Head of caudate nucleus (tissue), 42 donors: ENCODE measurements around the gene ADRB2.
A peak's percentile ranks its signal among the peaks of the same experiment; 100 is the strongest.

Experiments used
- DNase-seq, 42 donors: peaks; one replicate each; pipeline versions ENCODE4 v3.0.0 to v3.0.0-alpha.2; 2020 to 2021; ENCODE audit warnings: mixed read lengths in 7 of 42
- intact Hi-C: fragments of 100-400 bp; cut with DNase I; formaldehyde crosslinking; loops from one replicate; pipeline ENCODE4 v1.15.0; 2022

ADRB2 gene

DNA sequence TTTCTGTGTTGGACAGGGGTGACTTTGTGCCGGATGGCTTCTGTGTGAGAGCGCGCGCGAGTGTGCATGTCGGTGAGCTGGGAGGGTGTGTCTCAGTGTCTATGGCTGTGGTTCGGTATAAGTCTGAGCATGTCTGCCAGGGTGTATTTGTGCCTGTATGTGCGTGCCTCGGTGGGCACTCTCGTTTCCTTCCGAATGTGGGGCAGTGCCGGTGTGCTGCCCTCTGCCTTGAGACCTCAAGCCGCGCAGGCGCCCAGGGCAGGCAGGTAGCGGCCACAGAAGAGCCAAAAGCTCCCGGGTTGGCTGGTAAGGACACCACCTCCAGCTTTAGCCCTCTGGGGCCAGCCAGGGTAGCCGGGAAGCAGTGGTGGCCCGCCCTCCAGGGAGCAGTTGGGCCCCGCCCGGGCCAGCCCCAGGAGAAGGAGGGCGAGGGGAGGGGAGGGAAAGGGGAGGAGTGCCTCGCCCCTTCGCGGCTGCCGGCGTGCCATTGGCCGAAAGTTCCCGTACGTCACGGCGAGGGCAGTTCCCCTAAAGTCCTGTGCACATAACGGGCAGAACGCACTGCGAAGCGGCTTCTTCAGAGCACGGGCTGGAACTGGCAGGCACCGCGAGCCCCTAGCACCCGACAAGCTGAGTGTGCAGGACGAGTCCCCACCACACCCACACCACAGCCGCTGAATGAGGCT is at the start of gene ADRB2:
Gene ADRB2, plus strand, starts transcription at position 559 of the 686 bp plus-strand sequence. CDS start 221 bp downstream, outside the sequence.
- DNase-seq = peak; percentile 71 to 95 (median 89)
- intact Hi-C loops = no loop called here

DNA sequence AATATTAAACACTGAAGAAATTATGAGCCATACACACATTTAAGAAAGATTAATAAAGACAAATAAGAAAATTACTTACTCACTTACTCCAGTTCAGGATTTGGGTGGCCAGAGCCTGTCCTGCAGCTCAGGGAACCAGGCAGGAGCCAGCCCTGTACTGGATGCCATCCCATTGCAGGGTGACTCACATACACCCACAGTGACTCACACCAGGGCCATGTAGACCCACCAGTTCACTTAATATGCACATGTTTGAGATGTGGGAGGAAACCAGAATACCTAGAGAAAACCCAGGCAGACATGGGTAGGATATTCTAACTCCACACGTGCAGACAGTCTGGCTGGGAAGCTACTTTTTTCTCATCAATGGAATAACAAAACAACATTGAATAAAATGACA is 49.6 kb upstream of the ADRB2 start:
- intact Hi-C loops = no loop called here
- DNase-seq = no peak

DNA sequence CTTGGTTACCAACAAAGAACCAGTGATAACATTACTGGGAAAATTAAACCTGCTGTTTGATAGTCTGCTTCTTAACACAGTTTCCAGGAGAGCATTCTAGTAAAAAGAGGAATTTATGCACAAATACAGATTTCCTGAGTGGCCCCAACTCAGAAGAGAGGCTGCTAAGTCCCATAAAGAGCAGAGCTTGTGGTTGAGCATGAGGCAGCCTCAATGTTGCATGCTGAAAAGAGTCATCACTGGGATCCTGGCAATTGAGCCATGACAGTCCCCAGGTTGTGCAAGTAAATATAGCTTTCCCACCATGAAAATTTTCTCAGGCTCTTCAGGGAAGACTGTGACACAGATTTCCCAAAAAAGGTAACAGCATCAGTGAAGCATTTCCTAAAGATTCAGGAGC is 47.5 kb upstream of the ADRB2 start:
- no peak for DNase-seq

DNA sequence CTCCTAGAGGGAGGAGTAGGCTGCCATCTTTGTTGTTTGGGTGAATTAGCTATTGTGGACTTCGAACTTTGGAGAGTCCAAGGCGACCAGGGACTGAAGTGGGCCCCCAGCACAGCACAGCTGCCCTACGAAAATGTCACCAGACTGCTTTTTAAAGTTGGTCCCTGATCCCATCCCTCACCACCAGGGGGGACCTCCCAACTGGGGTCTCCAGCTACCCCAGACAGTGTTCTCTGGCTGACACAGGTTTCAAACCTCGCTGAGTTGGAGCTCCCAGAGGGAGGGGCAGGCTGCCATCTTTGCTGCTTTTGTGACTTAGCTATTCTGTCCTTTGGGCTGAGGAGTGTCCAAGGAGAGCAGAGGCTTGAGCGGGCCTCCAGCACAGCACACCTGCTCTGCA is 45.7 kb upstream of the ADRB2 start:
- intact Hi-C loops = no loop called here
- DNase-seq = no peak

More for the DNA sequence above, 47.5 kb upstream of the ADRB2 start:
- intact Hi-C loops = no loop called here

DNA sequence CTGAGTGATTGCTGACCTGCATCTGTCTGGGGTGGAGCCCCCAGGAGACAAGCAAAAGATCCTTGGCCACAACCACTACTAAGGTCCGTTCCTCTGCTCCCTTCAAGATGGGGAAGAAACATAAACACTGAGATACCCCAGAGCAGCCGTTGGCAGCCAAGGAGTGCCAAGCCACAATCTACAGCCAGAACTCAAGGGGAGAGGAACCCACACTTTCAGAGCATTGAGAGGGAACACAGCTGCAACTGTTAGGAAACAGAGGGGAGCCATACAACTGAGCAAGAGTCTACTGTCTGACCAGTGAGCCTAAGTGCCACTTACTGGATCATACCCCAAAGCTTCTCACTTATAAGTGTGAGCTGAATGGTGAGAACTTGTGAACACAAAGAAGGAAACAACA is 44.6 kb upstream of the ADRB2 start:
- intact Hi-C loops = no loop called here
- no peak for DNase-seq

DNA sequence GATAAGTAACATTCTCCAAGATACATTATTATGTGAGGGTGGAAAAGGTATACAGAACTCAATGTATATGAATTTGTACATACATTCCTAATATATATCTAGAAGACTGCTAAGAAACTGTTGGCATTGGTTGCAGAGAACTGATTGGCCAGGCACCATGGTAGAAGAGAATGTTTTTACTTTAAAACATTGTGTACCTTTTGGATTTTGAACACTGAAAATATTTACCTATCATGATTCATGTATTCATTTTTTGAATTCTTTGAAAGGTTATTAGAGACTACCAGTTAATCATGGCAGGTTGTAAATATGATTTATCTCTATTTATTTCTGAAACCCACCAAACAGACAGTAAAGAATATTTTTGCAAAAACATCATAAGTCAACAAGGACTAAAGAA is 41.2 kb upstream of the ADRB2 start:
- intact Hi-C loops = no loop called here

DNA sequence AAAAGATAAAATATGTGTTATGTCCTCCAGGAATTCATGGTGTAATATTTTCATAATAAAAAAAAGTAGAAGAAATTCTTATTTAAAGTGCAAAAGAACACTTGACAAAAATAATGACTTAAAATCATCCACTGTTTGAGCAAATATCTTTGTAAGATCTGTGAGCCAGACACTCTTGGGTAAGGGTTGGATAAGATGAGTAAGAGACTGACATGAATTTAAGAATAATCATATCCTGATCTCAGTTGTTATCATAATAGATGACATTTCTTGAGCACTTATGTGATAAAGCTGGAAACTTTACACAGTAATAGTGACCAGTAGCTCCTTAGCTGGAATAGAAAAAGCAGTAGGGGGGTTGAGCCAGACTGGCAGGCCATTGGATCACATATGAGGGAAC is 40.0 kb upstream of the ADRB2 start:
- DNase-seq = no peak
- intact Hi-C loops = no loop called here

More for the DNA sequence above, 41.2 kb upstream of the ADRB2 start:
- no peak for DNase-seq

DNA sequence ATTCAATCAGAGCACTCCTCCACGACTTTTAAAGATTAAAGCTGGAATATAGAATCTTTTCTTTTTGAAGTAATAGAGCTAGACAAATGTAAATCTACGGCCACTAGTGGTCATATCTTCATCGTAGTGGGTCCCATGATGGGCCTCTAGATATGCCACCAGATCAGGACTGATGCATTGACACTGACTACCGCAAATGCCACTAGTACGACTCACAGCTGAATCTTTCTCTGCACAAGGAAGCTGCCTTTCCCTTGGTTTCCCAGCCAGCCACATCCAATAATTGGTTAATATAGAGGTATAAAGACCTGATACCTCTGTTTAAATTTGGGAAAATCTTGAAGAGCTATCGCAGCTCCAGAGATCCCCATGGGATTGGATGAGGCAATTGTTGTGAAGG is 37.8 kb upstream of the ADRB2 start:
- intact Hi-C loops = no loop called here
- no peak for DNase-seq

DNA sequence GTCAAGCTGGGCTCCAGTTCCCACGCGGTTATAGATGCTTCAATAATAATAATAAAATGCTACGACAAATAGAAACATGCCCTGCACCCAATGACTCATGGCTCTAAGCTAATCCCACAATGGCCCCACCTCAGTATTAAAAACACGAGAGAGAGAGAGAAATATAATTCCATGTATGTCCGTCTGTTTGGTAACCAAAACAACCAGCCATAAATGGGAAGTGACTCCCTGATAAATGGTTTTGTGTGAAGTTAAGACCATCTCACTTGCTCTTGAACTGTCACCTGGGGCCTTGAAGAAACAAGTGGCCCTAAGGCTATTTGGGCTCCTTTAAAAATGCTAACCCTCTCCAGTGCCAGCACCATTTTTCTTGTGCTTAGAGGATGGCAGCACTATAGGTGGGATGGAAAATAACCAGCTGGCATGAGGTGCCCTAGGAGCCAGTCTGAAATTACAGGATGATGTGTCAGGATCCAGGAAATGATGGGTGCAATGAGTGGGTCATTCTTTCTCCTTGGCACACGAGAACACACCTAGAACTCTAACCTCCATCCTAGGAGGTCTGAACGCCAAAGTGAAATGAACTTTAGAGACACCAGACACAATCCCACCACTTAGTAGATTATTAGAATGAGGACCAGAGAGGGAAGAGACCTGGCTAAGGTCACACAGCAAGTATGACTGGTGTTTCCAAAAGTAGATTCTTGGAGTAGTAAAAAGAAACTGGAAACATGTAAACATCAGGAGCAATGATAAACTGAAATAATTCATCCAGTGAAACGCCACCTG is 35.7 kb upstream of the ADRB2 start:
- DNase-seq = no peak
- intact Hi-C loops = no loop called here

DNA sequence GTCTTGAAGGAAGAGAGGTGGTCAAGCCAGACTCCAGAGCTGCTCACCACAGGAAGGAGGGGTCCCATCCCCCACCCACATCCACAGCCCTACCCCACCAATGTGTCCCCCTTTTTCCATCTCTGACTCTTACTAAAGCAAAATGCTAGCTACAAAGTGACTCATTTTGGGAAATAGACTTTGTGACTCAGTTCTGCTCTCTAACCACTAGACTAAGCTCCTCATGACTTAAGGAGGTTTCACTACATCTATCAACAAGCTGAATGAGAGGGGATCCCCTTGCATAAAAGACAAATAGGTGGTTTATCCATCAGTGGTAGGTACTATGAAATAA is 35.1 kb upstream of the ADRB2 start:
- intact Hi-C loops = no loop called here
- DNase-seq = no peak

DNA sequence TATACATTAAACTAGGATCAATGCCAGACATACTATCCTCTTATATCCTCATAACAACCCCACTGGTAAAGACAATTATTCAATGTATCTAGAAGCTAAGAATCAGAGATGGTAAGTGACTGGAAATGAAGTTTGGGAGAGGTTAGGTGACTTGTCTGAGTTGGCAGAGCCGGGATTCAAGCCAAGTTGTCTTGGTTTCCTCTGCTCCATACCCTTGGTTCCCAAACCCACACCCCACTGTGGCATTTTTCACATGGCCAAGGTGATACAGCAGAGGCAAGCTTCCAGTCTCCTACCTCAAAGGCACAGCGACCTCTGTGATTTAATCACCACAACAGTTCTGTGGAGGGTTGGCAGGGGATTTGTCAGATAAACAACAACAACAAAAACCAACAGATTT is 34.7 kb upstream of the ADRB2 start:
- intact Hi-C loops = no loop called here
- DNase-seq = no peak

DNA sequence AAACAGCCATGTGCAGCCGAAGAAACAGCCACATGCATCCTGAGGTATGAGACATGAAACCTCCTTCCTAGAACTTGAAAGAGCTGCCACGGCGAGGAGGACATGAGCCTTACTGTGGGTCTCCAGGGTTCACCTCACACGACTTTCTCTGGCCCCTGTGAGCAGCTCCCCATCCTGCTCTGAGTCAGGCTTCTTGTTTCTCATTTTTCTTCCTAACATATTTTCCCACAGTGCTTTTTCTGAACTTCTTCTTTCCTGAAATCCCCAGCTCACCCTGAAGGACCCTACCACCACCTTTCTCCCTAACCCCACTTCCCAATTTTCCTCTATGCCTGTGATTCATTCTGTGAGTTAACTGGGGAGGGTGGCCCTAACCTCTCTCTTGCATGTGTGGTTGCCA is 33.7 kb upstream of the ADRB2 start:
- no peak for DNase-seq
- intact Hi-C loops = no loop called here

DNA sequence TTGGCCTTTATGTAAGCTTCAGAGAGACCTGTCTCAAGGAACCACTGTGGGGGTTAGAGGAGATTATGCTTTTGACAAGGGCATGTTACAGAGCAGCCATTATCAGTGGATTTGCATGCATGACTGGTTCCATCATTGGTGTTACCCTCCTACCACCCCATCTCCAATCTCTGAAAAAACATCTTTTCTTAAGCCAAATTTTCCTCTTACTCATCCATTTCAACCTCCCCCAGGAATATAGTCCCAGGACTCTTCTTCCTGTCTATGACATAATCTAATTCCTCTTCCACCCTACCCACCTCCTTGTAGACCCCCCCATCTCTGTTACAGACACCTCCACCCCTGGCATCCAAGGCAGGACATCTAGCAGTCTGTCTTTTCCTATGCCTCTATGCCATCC is 33.1 kb upstream of the ADRB2 start:
- DNase-seq = no peak
- intact Hi-C loops = no loop called here

DNA sequence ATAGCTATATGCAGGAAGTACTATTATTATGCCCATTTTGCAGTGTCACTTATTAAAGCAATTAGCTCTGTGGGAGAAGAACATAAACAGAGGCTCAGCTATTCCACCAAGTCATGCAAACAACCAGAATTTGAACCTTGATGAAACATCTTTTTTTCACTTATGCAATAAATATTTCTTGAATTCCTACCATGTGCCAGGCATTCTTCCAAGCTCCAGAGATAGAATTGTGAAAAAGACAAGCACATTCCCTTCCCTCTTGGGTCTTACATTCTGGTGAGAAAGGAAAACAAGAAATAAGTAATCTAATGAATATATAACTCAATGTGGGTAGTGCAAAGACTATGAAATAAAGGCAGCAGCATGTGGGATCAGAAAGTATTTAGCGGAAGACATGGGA is 32.1 kb upstream of the ADRB2 start:
- intact Hi-C loops = no loop called here
- DNase-seq = no peak

DNA sequence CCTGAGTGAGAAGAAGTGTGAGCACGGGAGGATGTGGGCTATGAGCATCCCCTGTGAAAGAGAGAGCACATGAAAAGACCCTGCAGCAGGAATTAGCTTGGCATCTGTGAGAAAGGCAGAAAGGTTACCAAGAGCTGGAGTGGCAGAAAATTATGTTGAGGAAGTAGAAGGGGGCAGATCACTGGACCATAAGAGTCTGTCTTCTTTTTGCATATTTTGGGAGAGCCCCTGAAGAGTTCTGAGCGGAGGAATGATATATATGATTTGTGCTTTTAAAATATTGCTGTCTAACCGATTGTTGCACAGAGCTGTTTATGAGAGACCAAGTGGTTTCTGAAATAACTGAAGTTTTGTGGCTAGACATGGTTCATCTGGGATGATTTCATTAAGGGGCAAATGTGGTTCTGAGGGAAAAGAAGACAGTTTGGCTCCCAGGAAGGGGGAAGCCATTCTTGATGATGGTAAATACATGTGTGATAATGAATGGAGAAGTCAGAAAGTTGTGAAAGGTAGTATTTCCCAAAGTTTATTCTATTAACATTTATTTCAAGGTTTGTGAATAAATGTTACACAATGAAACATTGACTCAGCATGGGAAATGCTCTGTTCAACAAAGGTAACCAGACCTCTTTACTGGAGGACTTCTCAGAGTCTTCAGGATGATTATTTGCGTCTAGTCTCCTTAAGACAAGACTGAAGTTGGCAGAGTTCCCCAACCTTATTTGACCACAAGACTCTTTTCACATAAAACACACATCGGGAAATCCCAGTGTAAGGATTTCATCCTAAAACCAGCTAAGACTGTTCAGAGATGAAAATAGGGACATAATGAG is 31.5 kb upstream of the ADRB2 start:
- intact Hi-C loops = no loop called here
- no peak for DNase-seq

DNA sequence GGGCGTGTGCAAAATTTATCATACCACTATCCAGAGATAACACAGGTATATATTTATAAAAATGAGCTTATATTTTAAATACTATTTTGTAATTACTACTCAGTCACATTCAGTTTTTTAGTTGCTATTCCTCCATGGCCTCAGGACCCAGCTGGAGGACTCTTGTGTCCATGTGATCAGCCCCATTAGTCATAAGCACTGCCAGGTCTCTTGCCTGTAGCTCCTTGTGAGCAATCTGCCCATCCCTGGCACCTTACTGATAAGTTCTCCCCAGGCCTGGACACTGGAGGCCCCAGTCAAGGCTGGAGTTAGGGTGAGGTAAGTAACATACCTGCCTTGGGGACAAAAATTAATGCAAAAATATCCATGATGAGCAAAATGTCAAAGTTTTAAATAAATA is 29.5 kb upstream of the ADRB2 start:
- no peak for DNase-seq
- intact Hi-C loops = no loop called here

DNA sequence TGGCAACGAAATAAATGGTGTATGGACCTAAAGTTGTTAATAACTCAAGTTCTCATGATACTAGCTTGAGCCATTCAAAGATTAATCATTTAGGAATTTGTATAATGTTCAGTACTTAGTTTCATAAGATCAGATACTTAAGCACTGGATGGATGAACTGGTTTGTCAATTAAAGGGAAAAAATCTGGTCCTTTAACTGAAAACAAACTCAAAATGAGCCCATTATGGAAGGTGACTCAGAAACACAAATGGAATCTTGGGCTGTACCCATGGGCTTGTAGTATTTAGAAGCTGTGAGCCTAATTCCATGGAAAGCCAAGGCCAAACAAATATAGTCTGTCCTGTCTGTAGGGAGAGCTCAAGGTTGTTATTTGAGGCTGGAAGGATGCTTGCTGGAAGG is 27.6 kb upstream of the ADRB2 start:
- intact Hi-C loops = no loop called here

DNA sequence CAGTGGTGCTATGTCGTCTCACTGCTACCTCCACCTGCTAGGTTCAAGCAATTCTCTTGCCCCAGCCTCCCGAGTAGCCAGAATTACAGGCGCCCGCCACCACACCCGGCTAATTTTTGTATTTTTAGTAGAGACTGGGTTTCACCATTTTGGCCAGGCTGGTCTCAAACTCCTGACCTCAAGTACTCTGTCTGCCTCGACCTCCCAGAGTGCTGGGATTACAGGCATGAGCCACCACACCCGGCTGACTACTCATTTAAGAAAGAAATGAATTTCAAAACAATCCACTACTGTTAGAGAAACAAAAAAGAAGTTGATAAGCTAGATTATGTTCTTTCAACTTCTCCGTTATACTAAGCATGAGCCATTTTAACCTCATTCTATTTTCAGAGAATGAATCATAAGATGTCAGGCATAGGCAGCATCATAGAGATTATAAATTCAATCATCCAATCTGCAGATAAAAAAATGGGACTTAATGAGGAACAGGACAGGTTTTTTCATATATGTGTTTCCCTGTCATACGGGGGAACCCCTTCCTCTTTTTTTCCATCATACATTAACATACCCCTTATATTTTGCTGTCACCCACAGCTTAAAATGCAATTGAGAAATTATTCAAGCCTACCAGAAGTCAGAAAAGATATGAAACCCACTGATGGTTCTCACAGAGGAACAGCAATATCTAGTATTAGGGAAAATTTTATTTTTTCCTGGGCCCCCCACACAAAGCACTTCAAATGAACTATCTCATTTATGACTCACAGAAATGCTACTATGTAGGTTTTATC is 26.5 kb upstream of the ADRB2 start:
- DNase-seq = no peak
- intact Hi-C loops = no loop called here

More for the DNA sequence above, 27.6 kb upstream of the ADRB2 start:
- DNase-seq = no peak

DNA sequence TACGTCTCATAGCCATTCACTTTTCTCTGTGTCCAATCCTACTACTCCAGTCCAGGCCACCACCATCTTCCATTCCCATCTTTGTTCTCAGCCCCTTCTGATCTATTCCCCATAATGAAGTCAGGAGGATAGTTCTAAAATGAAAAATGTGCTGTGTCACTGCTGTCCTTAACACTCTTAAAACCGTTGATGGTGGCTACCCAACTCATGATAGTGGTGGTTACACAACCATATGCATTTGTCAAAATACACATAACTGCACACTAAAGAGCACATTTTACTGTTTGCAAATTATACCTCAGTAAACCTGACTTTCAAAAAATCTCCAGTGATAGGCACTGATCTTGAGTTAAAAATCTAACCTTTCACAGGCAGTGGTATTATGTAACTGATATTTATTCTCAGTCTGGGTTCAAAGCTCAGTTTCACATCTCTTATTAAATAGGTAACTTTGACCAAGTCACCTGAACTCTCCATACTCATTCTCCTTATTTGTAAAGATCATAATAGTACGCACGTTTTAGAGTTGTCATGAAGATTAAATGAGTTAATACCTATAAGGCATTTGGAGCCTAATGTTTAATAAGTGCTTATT is 24.6 kb upstream of the ADRB2 start:
- intact Hi-C loops = no loop called here
- DNase-seq = no peak
